ENCODE measurements around the gene LDB2. TPM values are rescaled to one million over a fixed set of nuclear protein-coding genes. Genes with fewer than 3 reads are reported as not detected.

LDB2 gene
- total and polyA plus RNA-seq, 2 donors (not counting 1 experiment from before 2014, with no cell fraction given): not detected

DNA sequence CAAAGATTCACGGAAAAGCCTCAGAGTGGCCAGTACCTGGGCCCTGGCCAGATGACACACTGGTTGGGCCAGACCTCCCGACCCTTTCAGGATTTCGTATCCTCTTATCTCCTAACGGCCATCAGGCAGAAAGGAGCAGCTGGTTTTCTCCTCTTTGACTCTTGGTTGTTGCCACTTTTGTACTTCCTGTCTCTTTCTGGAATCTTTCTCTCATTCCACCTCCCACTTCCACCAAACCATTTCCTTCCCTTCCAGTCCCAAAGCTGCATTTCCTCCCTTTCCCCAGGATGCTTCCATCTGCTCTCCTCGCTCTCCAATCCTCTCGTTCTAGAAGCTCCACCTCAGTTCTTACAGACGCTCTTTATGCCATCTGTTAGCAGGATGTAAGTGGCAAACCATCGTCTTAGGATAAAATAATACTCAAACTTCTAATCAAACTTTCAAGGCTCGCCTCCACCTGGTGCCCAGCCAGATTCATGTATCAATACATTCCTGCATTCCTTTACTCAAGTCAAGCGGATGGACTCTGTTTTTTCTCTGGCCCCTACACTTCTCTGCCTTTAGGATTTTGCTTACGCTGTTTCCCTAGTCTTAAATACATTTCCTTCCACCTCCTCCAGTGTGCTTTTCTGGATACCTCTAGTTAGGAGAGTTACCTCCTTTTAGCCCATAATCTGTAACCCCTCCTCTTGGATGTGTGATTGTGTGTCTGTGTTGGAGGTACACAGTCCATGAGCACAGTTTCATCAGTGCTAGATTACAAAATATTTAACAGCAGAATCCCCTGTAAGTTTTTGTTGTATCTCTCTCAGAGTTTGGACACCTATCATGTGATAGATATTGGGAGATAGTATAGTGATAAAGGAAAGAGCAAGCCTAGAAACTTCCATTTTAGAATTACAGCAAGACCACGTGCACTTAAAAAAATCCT is 70.4 kb downstream of the LDB2 start:
- intact Hi-C loops (cut with micrococcal nuclease): no loop called here
- Histone ChIP-seq H3K27ac (ENCODE audit: low read length in 2 of 2) (no peak overlapping the region), H3K79me2 (ENCODE audit: control insufficient read depth, insufficient read depth, low read length) (no peaks in the 10 kb centered on the region), H4K20me1 (ENCODE audit: control insufficient read depth, insufficient read depth, low read length, poor library complexity, severe bottlenecking) (no peaks in the 10 kb centered on the region), H3K36me3 (replicated peaks in 1 of 2; ENCODE audit: control extremely low read depth in 1 of 2, control insufficient read depth in 1 of 2, extremely low read depth in 1 of 2, insufficient read depth in 2 of 2, low read length in 1 of 2) (no peaks in the 10 kb centered on the region), H3K27me3 (replicated peaks in 1 of 4; ENCODE audit: control extremely low read depth in 1 of 4, control insufficient read depth in 3 of 4, insufficient read depth in 4 of 4, low read length in 3 of 4) (no peaks in the 10 kb centered on the region), H3K9me3 (ENCODE audit: control extremely low read depth in 1 of 3, control insufficient read depth in 2 of 3, insufficient read depth in 1 of 3, low read length in 2 of 3) (no peaks in the 10 kb centered on the region), H2AFZ (ENCODE audit: insufficient read depth, low read depth, low read length, poor library complexity, severe bottlenecking) (no peak overlapping the region), H3K9ac (ENCODE audit: low read length) (no peak overlapping the region), H3K4me2 (replicated peaks; ENCODE audit: low read depth, low read length, poor library complexity, severe bottlenecking) (no peak overlapping the region), H3K4me1 (ENCODE audit: control insufficient read depth in 2 of 2, insufficient read depth in 2 of 2, low read length in 2 of 2) (no peaks in the 10 kb centered on the region), H3K4me3 (ENCODE audit: control extremely low read depth in 1 of 5, extremely low read depth in 1 of 5, insufficient read depth in 1 of 5, low read depth in 2 of 5, low read length in 4 of 5) (no peak overlapping the region)
- ChIA-PET CTCF (no interaction called here), POLR2A (no interaction called here)
- Mint-ChIP-seq H3K4me1 (no peaks in the 10 kb centered on the region), H3K27me3 (no peaks in the 10 kb centered on the region), H3K9me3 (ENCODE audit: insufficient read depth) (no peaks in the 10 kb centered on the region), H3K4me3 (no peak overlapping the region), H3K27ac (no peak overlapping the region)
- 88% methylated on average over 10 of the region's 12 CpGs for WGBS (ENCODE audit: insufficient coverage)
- no peak for ATAC-seq (ENCODE audit: low read depth)
- TF ChIP-seq, protein P1, sequence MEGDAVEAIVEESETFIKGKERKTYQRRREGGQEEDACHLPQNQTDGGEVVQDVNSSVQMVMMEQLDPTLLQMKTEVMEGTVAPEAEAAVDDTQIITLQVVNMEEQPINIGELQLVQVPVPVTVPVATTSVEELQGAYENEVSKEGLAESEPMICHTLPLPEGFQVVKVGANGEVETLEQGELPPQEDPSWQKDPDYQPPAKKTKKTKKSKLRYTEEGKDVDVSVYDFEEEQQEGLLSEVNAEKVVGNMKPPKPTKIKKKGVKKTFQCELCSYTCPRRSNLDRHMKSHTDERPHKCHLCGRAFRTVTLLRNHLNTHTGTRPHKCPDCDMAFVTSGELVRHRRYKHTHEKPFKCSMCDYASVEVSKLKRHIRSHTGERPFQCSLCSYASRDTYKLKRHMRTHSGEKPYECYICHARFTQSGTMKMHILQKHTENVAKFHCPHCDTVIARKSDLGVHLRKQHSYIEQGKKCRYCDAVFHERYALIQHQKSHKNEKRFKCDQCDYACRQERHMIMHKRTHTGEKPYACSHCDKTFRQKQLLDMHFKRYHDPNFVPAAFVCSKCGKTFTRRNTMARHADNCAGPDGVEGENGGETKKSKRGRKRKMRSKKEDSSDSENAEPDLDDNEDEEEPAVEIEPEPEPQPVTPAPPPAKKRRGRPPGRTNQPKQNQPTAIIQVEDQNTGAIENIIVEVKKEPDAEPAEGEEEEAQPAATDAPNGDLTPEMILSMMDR (IDR thresholded peaks at IDR 0.05): no peak
- TF ChIP-seq EZH2 (IDR thresholded peaks at IDR 0.05; ENCODE audit: borderline replicate concordance, insufficient read depth, low read depth, low read length, poor library complexity, severe bottlenecking): no peak
- DNase-seq: no peak

DNA sequence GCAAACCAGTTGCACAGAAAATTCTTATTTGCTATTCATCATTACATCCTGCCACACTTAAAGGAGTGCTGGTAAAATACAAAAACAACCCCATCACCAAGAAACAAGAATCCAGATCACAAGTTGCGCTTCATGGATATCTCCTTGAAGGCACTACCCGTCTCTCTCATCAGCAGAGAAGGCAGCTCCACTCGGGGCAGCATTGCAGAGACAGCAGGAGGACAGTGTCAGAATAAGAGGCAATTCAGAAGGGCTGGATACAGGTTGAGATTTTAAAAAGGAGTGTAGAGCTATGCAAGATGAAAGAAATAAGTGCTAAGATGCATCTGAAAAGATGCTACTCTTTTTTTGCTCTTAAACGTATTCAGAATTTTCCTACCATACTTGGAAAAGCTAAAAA is 71.4 kb downstream of the LDB2 start:
- no peaks in the 10 kb centered on the region for H3K9me3 Mint-ChIP-seq (ENCODE audit: insufficient read depth)
- H3K4me1 Mint-ChIP-seq: no peaks in the 10 kb centered on the region
- H2AFZ ChIP-seq (ENCODE audit: insufficient read depth, low read depth, low read length, poor library complexity, severe bottlenecking): no peak overlapping the region
- no peak overlapping the region for H3K27ac ChIP-seq (ENCODE audit: low read length in 2 of 2)
- H3K4me3 ChIP-seq (ENCODE audit: control extremely low read depth in 1 of 5, extremely low read depth in 1 of 5, insufficient read depth in 1 of 5, low read depth in 2 of 5, low read length in 4 of 5): no peak overlapping the region
- no peaks in the 10 kb centered on the region for H4K20me1 ChIP-seq (ENCODE audit: control insufficient read depth, insufficient read depth, low read length, poor library complexity, severe bottlenecking)
- H3K27me3 ChIP-seq (replicated peaks in 1 of 4; ENCODE audit: control extremely low read depth in 1 of 4, control insufficient read depth in 3 of 4, insufficient read depth in 4 of 4, low read length in 3 of 4): no peaks in the 10 kb centered on the region
- H3K27ac Mint-ChIP-seq: no peak overlapping the region
- H3K4me2 ChIP-seq (replicated peaks; ENCODE audit: low read depth, low read length, poor library complexity, severe bottlenecking): no peak overlapping the region
- no peak overlapping the region for H3K4me3 Mint-ChIP-seq
- intact Hi-C loops (cut with micrococcal nuclease): no loop called here
- no peak overlapping the region for H3K9ac ChIP-seq (ENCODE audit: low read length)
- no peak for TF ChIP-seq EZH2 (IDR thresholded peaks at IDR 0.05; ENCODE audit: borderline replicate concordance, insufficient read depth, low read depth, low read length, poor library complexity, severe bottlenecking)
- TF ChIP-seq, protein P1 (IDR thresholded peaks at IDR 0.05): no peak
- H3K36me3 ChIP-seq (replicated peaks in 1 of 2; ENCODE audit: control extremely low read depth in 1 of 2, control insufficient read depth in 1 of 2, extremely low read depth in 1 of 2, insufficient read depth in 2 of 2, low read length in 1 of 2): no peaks in the 10 kb centered on the region
- no peak for DNase-seq
- H3K4me1 ChIP-seq (ENCODE audit: control insufficient read depth in 2 of 2, insufficient read depth in 2 of 2, low read length in 2 of 2): no peaks in the 10 kb centered on the region
- H3K27me3 Mint-ChIP-seq: no peaks in the 10 kb centered on the region
- H3K9me3 ChIP-seq (ENCODE audit: control extremely low read depth in 1 of 3, control insufficient read depth in 2 of 3, insufficient read depth in 1 of 3, low read length in 2 of 3): no peaks in the 10 kb centered on the region
- 50% methylated on average over 2 of the region's 4 CpGs for WGBS (ENCODE audit: insufficient coverage)
- no peaks in the 10 kb centered on the region for H3K79me2 ChIP-seq (ENCODE audit: control insufficient read depth, insufficient read depth, low read length)
- ChIA-PET POLR2A (no interaction called here), CTCF (no interaction called here)
- no peak for ATAC-seq (ENCODE audit: low read depth)
